TTC549 (cell line): Measurements from ENCODE around the gene TRPV5.
"Not testable (repeated sequence)": the region's sequence is repeated elsewhere in the genome, so short reads cannot be mapped to it uniquely, and the experiment has no call there.

Experiments
- FAIRE-seq: peaks from 2 replicates; lab custom pipeline; 2012; peaks lifted over from hg19 to GRCh38; lab: Jason Lieb, UNC

TRPV5 gene

GRCh38 chr7:142933624-142934023, at the start of gene TRPV5:
TSS of gene TRPV5 (minus strand) at chr7:142933746. CDS start at chr7:142933459, 287 bp downstream.
- no peak for FAIRE-seq

DNA sequence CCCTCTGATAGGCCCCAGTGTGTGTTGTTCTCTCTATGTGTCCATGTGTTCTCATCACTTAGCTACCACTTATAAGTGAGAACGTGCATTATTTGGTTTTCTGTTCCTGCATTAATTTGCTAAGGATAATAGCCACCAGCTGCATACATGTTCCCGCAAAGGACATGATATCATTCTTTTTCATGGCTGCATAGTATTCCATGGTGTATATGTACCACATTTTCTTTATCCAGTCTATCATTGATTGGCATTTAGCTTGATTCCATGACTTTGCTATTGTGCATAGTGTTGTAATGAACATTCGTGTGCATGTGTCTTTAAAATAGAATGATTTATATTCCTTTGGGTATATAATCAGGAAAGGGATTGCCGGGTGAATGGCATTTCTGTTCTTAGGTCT, 44.9 kb upstream of the TRPV5 start:
- not testable (repeated sequence) for FAIRE-seq

DNA sequence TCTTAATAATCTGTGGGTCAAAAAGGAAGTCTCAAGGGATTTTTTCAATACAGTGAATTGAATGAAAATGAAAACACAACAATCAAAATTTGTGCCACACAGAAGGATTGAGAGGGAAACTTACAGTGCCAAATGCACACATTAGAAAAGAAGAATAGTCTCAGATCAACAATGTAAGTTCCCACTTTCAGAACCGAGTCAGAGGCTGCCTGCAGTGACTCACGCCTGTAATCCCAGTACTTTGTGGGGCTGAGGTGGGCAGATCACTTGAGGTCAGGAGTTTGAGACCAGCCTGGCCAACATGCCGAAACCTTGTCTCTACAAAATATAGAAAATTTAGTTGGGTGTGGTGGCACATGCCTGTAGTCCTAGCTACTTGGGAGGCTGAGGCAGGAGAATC, 41.1 kb upstream of the TRPV5 start:
- no peak for FAIRE-seq

DNA sequence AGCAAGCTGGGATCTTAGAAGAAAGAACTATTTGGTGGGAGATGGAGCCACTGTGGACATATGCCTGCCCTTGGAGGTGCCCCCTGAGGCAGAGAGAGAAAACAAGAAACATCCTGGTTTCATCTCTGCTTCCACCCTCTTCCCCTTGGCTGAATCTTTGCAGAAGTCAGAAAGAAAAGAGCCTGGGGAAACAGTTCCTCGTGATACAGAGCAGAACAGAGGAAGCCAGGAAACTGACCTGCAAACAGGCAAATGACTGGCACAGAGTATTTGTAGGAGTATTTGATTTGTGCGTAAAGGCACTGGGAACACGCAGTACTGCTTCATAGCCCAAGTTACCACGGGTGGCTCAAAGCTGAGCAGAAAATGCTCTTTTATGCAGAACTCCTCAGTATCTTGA, 35.6 kb upstream of the TRPV5 start:
- no peak for FAIRE-seq

GRCh38 chr7:142968229-142968628, 34.7 kb upstream of the TRPV5 start:
- no peak for FAIRE-seq

DNA sequence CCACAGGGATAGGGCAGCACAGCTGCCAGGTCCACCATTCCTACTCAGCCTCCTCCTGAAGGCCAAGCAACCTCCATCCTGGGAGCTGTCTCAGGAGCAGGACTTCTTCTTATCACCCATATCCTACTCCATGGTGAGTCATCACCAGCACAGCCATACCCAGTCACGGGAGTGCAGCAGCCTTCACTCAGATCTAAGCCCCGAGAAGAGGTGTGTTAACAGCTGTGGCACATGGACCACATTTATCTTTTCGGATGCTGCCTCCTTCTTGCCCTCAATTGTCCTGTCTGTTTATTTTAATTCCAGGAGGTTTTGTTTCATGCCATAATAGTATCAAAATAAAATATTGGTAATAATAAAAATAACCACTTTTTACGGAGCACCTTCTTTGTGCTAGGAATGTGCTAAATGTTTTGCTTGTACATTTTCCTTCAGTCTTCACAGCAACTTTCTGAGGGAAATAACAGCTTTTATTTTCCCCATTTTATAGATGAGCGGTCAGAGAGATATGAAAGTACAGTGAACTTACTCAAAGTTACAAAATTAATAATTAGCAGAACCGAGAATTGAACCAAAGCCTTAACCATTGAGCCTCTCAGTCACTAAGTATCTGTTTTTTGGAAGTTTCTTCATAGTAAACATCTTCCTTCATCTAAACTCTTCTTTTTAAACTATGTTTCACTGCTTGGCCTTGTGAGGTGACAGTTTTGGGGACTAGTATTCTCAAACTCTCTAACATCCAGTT, 31.1 kb upstream of the TRPV5 start:
- FAIRE-seq: no peak

DNA sequence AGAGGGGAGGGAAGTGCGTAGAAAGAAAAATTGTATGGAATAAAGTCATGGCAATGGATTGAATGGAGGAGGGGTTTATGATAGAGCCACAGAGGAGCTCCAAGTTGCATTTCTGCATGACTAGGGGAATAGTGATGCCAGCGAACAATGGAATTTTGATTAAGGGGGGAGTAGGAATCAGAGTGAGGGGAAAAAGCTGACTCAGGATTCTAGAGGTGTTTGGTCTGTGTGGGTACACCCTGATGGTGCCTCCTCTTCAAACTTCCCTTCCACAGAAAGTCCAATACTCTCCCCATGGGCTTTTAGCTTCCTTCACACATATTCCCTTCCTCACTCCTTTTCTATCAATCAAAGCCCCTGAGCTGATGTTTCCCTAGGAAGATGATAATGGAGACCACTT, 30.4 kb upstream of the TRPV5 start:
- no peak for FAIRE-seq

DNA sequence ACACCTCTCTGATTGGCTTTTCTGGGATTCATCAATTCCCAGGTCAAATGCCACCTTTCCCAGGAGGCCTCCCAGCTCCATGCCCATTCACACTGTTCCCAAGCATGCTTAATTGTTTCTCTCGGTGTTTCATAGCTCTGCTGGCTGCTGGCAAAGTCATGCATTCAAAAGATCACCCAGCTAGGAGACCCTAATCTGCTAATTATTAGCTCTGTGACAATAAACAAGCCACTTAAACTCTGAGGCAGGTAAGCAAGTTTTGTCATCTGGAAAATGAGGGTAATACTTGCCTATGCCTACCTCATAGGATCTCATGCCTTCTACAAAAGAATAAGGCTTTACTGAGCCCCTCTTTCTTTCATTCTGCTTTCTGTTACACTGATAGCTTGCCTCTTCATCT, 29.4 kb upstream of the TRPV5 start:
- no peak for FAIRE-seq

GRCh38 chr7:142961973-142962926, 28.7 kb upstream of the TRPV5 start, which contains the start of gene KEL:
TSS of gene KEL (minus strand) at chr7:142962363. CDS start at chr7:142962206, 157 bp downstream.
- no peak for FAIRE-seq

GRCh38 chr7:142961595-142961972, 28.0 kb upstream of the TRPV5 start:
- no peak for FAIRE-seq

DNA sequence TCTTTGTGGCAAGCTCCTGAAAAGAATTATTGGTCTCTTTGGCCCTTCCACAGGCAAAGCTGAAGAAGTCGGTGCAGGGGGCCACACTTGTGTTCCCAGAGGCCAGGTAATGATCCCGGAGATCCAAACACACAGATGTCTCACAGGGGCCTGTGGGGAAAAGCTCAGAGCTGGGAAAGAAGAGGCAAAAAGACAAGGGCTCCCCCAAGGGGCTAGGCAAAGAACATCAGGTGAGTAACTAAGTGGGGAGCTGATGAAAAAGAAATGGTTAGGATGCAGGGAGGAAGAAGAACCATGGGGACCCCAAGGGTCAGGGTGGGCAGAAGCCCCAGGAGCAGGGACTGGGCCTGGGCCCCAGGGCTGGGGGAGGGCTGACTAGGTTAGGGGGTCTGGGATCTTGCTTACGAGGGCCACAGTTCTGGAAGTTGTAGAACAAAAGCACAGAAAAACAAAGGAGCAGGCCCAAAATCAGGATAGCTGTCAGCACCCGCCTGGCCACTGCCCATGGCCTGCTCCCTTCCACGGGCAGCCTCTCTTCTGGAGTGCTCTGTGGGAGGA, 27.5 kb upstream of the TRPV5 start:
- no peak for FAIRE-seq

- FAIRE-seq: no peak
Observed at GRCh38 chr7:142959202-142959601, 25.7 kb upstream of the TRPV5 start.

DNA sequence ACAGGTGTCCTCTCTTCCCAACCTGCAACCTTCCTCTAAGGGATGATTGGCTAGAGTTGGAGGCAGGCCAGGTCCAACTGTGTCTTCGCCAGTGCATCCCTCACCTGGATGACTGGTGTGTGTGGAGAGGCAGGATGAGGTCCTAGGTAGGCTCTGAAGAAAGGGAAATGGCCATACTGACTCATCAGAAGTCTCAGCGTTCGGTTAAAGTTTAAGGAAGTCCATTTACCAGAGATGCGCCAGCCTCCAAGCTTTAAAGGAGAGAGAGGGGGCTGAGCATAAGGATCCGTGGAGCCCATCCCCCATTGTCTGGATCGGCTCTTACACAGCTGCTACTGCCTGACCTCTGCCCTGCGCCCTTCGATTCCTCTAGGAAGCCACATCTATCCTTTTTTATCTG, 24.2 kb upstream of the TRPV5 start:
- FAIRE-seq: no peak

GRCh38 chr7:142956951-142957623, 23.5 kb upstream of the TRPV5 start:
- no peak for FAIRE-seq

GRCh38 chr7:142954680-142955268, 21.2 kb upstream of the TRPV5 start:
- FAIRE-seq: no peak

- no peak for FAIRE-seq
Observed at GRCh38 chr7:142950235-142950634, 16.7 kb upstream of the TRPV5 start.

GRCh38 chr7:142948603-142949002, 15.1 kb upstream of the TRPV5 start:
- FAIRE-seq: no peak

DNA sequence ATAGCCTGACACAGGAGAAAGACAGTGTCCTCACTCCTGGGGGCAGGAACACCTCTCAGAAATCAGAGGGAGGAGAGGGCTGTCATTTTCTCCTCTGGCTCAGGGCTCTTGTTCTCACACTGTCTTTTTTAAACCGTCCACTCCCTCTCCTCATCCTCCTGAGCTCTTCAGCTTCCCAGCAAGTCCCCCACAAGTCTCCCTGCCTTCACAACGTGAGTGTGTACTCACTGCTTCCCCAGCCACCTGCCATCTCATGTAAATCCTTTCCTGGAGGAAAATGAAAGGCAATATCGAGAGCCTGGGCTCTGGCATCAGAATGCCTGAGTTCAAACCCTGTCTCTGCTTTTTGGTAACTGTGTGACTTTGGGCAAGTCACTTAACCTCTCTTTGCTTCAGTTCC, 11.5 kb upstream of the TRPV5 start:
- no peak for FAIRE-seq

DNA sequence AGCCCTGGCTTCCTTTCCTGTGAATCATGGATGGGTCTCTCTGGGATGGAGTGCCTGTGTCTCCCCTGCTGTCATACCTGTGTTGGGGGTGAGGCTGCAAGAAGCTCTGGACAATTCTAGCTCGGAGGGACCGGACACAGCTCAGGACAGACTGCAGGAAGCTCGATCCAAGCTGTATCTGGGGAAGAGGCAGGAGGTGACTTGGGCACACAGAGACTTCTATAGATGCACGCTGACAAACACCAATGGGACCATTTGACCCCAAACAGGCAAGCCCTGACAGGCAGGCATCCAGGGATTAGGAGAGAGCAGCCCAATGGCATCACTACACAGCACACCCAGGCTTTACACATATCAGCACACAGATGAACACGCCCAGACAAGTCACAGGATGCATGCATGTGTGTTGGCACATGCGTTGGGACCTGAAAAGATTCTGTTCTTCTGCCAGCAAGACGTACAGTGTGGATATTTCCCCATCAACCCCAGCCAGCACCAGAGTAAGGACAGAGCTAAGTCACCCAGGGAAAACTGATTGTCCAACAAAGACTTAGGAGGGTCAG, 10.2 kb upstream of the TRPV5 start:
- FAIRE-seq: no peak

DNA sequence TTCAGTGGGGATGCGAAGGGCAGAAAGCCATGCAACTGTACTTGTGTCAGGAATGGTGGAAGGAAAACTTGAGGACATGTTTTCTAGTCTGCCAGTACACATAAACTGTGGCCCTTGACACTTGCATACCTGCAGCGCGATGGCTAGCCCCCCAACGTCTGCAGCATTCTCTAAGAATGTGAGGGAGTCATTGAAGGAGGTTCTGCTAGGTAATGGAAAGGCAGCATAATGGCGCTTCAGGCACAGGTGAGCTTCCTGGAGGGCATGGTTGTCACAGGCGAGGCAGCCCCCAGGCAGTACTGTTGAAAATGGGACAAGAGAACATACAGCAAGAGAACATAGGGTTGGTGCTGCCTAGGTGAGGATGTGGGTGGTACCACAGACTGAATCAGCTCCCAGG, 9.2 kb upstream of the TRPV5 start:
- no peak for FAIRE-seq

- FAIRE-seq: no peak
Observed at GRCh38 chr7:142941541-142941940, 8.0 kb upstream of the TRPV5 start.
